Measurements from ENCODE around the gene ARHGEF16. TPM values are rescaled to one million over a fixed set of nuclear protein-coding genes. Genes with fewer than 3 reads are reported as not detected.

ARHGEF16 gene
- total and polyA plus RNA-seq, 11 donors, result 0.31 to 1.4 (median 0.51) TPM

GRCh38 chr1:3456449-3456963 lies 2.0 kb downstream of the ARHGEF16 start:
- Histone ChIP-seq H3K36me3 (no peaks in the 10 kb centered on the region), H3K4me3 (no peak overlapping the region), H3K4me1 (peaks cover 0 to 46% (median 21%) of the 10 kb centered on the region in 12 donors), H3K9me3 (no peaks in the 10 kb centered on the region), H3K27me3 (peaks cover 0 to 25% (median 4%) of the 10 kb centered on the region in 9 donors), H3K27ac (no peak overlapping the region)
- WGBS, 4 donors, result 86 to 96% (median 91%) methylated on average over 8 to 12 of the region's 12 CpGs
- intact Hi-C loops (cut with DNase I), result no loop called here
- no peak for ATAC-seq
- peak in 2 of 5 donors; percentile 22 to 44 for DNase-seq
- TF ChIP-seq CTCF (IDR thresholded peaks at IDR 0.05), result no peak
- TF ChIP-seq POLR2A (IDR thresholded peaks at IDR 0.05), result no peak

- Histone ChIP-seq H3K4me3 (no peak overlapping the region), H3K9me3 (no peaks in the 10 kb centered on the region), H3K27me3 (peaks cover 0 to 22% (median 4%) of the 10 kb centered on the region in 9 donors), H3K27ac (no peak overlapping the region), H3K4me1 (peaks cover 0 to 46% (median 21%) of the 10 kb centered on the region in 12 donors), H3K36me3 (no peaks in the 10 kb centered on the region)
- no peak for TF ChIP-seq POLR2A (IDR thresholded peaks at IDR 0.05)
- TF ChIP-seq CTCF (IDR thresholded peaks at IDR 0.05), result no peak
- intact Hi-C loops (cut with DNase I), result no loop called here
- 87 to 91% (median 88%) methylated on average over 27 to 29 of the region's 29 CpGs for WGBS, 4 donors
- ATAC-seq (no peak), DNase-seq (peak in 2 of 5 donors; percentile 14 to 58)
Measured at GRCh38 chr1:3456964-3457909, 2.8 kb downstream of the ARHGEF16 start.

GRCh38 chr1:3457910-3458883 lies 3.7 kb downstream of the ARHGEF16 start:
- intact Hi-C loops (cut with DNase I), result no loop called here
- Histone ChIP-seq H3K27me3 (peaks cover 0 to 15% (median 4%) of the 10 kb centered on the region in 9 donors), H3K9me3 (no peaks in the 10 kb centered on the region), H3K4me3 (no peak overlapping the region), H3K36me3 (no peaks in the 10 kb centered on the region), H3K27ac (no peak overlapping the region), H3K4me1 (peaks cover 0 to 43% (median 21%) of the 10 kb centered on the region in 12 donors)
- ATAC-seq (peak in 2 of 4 donors; percentile 11 to 29), DNase-seq (peak in 2 of 5 donors; percentile 21 to 65)
- 37 to 53% (median 44%) methylated on average over 13 to 18 of the region's 18 CpGs for WGBS, 4 donors
- no peak for TF ChIP-seq CTCF (IDR thresholded peaks at IDR 0.05)

Data from heart left ventricle (tissue), 16 donors.